Measurements from ENCODE around the gene VSTM2L.

The VSTM2L gene

DNA sequence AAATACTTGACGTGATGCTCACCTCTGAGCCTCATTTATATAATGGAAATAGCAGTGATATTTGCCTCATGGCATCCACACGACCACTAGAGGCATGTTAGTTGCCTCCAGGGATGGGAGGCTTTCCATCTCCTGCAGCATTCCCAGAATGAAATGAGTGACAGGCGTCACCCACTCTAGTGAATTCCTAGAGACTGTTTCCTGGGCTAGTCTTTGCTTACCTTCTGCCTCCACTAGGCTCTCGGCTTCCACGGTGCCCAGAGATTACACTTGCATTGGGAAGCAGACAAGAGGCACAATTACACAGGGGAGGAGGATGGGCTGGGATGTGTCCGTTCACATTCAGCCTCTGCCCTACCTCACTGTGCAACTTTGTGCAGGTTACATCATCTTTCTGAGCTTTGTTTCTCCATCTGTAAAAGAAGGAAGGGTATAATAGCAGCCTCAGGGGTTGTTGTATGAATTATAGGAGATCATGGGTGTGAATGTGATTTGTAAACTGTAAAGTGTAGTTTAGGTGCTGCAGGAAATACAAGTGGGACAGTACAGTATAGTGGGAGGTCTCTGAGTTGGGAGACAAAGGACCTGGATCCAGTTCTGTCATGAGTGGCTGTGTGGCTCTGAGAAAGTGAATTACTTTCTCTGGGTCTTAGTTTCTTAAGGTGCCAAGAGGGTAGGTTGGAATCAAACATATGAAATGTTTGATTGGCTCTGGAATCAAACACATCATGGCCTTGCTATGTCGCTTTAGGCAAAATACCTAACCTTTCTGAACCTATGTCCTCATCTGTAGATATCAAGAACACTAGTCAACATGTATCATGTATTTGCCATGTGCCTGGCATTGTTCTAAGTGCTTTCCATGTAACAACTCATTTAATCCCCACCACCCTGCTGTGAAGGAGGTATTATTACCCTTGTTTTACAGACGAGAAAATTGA, 3.6 kb upstream of the VSTM2L start:
- DNase-seq (ENCODE audit: low spot score) = no peak

DNA sequence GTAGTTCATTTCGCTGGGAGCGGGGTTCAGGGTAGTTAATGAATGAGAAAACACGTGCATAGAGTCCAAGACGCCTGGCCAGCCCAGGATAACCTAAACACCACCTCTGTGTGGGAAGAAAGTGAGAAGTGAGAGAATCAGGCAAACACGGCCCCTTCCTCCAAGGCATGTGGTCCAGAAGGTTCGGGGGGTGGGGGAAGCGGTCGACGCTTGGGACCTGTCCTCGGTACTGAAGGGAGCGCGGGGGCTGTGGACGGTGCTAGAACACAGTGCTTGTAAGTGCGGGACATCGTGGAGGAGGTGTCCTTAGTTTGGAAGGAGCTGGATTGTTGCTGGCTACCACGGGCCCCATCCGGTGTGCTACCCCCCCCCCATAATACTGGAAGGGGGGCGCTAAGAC, 1.7 kb upstream of the VSTM2L start:
- DNase-seq (ENCODE audit: low spot score) = no peak

DNA sequence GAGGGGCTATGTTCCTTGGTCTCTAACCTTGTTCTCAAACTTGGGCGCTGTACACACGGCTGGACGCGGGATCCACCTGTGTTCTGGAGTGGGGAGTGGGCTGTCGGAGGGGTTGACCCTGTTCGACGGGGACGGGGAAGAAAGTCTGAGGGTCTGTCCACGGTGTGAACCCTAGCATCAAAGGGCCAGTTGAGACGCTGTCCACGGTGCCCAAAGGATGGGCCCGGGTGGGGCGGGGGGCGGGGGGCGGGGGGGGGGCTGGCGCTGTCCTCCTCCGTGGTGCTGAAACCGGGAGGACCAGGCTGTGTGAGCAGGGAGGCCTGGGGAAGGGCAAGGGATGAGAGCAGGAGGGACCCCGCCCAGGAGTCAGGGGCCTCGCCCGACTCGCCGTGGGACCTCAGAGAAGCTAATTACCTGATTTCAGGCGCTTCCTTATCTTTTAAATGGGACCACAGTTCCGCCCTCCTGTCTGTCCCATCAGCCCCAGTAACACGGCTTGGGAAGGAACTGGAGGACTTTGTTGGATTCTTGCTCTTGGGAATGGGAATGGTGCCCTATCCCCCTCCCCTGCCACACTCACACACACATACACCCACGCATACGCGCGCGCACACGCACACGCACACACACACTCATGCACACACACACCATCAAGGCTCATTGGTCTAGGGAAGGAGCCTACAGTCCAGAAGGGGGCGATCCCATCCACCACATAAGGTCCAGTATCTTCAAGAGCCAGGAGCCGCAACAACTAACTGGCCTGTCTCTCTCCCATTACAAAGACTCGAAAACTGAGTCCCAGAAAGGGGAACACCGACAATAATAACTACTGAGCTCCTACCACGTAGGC, 1.0 kb upstream of the VSTM2L start:
- DNase-seq (ENCODE audit: low spot score) = no peak

DNA sequence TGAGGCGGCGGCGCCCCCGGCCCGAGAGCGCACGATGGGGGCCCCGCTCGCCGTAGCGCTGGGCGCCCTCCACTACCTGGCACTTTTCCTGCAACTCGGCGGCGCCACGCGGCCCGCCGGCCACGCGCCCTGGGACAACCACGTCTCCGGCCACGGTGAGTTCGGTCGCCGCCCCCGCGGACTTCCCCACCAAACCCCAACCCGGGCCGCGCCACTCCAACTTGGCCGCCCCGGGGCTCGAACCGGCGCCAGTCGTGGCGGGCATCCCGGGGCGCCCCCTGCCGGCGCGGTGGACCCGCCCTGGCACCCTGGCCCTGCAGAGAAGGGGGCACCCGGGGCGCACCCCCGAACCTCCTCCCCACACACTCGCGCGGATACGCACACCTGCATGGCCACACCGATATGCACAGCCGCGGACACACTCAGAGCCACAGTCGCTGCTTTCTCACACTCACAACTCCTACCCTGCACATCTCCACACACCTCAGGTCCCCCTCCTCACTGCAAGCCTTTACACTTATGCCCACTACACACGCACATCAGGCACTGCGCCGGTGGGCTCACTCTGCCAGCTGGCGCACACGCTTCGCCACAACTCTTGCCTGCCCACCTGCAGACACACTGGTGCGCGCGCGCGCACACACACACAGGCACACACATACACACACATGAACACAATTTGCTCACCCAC, 535 bp downstream of the VSTM2L start:
- DNase-seq (ENCODE audit: low spot score) = no peak

DNA sequence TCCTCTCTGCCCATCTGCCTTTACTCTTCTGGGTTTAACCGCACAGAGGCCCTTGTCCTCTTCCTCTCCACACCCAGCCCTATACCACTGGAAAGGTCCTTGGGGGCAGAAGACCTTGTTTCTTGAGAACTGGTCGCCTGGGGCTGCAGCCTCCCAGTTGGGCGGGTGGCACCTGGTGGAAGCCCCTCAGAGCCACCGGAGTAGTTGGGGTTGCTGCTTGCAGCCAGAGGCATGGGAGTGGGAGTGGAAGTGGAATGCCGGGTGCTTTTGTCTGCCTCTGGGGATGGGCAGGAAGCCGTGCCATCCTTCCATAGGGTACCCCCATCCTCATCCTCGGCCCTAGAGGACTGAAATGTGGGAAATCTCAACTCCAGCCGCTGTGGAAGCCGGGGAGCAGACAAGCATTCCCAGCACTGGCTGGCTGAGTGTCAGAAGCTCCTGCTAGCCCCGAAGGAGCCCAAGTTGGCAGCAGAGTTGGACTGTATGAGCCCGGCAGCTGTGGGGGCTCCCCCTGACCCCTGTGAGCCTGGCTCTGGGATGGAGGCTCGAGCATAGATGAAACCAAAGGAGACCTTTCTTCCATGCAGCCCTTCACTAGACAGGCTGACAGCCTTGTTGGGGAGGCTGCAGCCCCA, 1.2 kb downstream of the VSTM2L start:
- DNase-seq (ENCODE audit: low spot score) = no peak

GRCh38 chr20:37904845-37905373, 2.0 kb downstream of the VSTM2L start:
- no peak for DNase-seq (ENCODE audit: low spot score)

DNA sequence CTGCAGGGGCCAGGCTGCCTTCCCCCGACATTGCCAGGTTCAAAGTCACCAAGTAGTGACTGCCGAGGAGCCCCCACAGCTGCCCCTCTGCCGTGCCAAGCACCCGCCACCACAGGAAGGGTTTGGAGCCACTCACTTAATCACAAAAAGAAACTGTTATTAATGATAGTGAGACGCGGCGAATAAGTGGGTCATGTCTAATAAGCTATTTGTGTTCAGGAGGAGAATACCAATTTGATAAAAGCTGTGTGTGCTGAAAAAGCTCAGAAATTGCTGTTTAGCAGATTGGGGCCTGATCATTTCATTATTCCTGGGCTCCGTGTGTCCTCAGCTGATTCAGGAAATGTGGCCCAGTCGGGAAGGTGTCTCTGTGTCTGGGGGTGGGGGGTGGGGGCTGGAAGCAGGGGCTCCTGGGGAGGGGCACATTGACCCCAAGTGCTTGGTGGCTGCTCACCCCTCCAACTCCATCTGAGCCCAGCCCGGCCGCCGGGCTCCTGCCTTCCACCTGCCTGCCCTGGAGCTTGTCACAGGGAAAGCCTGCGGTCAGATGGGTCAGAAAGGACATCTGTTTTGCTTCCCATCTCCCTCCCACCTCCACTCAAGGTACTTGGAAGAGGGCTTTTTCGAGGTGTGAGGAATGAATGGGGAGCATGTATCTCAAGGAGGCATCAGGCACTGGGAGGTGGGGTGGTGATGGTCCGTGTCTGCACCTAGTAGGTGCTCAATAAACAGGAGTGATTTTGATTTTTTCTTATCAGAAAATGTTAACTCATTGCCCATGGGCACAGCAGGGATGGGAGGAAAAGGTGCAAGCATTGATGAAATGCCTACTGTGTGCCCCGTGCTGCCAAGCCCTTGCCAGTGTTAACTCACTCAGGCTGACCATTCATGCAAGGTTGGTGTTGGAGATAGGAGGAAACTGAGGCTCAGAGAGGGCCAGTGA, 3.0 kb downstream of the VSTM2L start:
- no peak for DNase-seq (ENCODE audit: low spot score)

- no peak for DNase-seq (ENCODE audit: low spot score)
Observed at GRCh38 chr20:37907330-37907676, 4.4 kb downstream of the VSTM2L start.

GRCh38 chr20:37907677-37908401, 4.9 kb downstream of the VSTM2L start:
- DNase-seq (ENCODE audit: low spot score) = no peak

- no peak for DNase-seq (ENCODE audit: low spot score)
Observed at GRCh38 chr20:37911261-37911660, 8.3 kb downstream of the VSTM2L start.

DNA sequence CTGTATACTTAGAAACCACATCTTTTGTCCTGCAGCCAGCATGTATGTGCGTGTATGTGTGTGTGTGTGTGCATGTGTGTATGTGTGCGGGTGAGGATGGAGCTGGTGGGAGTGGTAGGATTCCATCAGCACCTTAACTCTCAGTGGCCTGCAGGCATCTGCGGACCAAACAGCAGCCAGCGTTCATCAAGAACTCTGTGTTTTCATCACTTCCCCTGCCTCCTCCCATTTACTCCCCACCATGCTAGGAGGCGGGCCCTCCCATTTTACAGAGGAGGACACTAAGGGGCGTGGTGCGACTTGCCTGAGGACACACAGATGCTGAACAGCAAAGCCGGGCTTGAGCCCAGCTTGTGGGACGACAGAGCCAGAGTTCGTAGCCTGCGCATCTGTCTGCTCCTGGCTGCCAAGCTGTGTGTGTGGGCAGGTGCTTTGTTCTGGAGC, 8.9 kb downstream of the VSTM2L start:
- DNase-seq (ENCODE audit: low spot score) = no peak

GRCh38 chr20:37912874-37913273, 9.9 kb downstream of the VSTM2L start:
- DNase-seq (ENCODE audit: low spot score) = no peak

- DNase-seq (ENCODE audit: low spot score) = no peak
Observed at GRCh38 chr20:37913567-37914366, 10.8 kb downstream of the VSTM2L start.

DNA sequence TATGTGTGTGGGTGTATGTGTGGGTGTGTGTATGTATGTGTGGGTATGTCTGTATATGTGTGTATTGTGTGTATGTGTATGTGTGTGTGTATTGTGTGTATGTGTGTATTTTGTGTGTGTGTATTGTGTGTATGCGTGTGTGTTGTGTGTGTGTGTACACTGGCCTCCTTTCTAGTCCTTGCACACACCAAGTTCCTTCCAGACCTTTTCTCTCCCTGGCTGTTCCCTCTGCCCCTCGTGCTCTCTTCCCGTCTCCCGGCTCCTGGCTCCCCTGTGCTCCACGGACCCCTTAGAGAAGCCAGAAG, 11.4 kb downstream of the VSTM2L start:
- no peak for DNase-seq (ENCODE audit: low spot score)

GRCh38 chr20:37914672-37915433, 11.9 kb downstream of the VSTM2L start:
- no peak for DNase-seq (ENCODE audit: low spot score)

DNA sequence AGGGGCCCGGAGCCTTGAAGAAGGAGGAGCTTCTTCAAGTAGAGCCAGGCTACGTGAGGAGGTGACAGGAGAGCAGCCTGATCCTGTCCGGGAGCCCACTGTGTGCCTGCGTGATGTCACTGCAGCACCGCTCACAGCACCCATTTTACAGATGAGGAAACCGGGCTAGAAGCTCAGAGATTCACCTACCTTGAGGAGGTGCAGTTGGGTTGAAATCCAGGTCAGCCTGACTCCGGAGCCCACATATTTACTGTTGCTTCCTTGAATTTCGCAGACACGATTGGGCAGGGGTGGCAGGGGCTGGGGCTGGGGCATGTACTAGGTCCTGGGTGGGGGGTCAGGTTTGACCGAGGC, 12.5 kb downstream of the VSTM2L start:
- DNase-seq (ENCODE audit: low spot score) = no peak

- no peak for DNase-seq (ENCODE audit: low spot score)
Observed at GRCh38 chr20:37915800-37916570, 13.1 kb downstream of the VSTM2L start.

DNA sequence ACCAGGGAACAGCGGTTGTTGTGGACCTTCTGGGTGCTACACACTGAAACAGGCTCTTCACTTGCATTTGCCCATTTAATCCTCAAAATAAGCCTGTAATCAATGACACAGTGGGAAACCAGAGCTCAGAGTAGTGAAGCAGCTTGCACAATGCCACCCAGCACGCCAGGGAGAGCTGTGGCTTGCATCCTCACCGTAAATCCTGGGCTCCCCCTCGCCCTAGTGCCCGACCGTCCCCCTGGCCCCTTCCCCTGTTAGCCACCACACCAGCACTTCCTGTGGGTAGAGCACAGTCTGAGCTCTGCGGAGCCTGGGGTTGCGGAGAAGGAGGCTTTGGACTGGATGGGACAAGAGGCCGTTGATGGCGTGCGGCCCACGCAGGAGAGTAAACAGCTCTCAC, 14.5 kb downstream of the VSTM2L start:
- DNase-seq (ENCODE audit: low spot score) = no peak
